Measurements from ENCODE around the gene RPS27A.
A peak's percentile ranks its signal among the peaks of the same experiment; 100 is the strongest.
"Not testable (repeated sequence)": the region's sequence is repeated elsewhere in the genome, so short reads cannot be mapped to it uniquely, and the experiment has no call there.

Gene RPS27A

GRCh38 chr2:55239656-55240222, 7.3 kb downstream of the RPS27A start:
- DNase-seq: peak; percentile 25

- DNase-seq: not testable (repeated sequence)
Measured at GRCh38 chr2:55241582-55241981, 9.1 kb downstream of the RPS27A start.

- DNase-seq: no peak
Measured at GRCh38 chr2:55242617-55243016, 10.1 kb downstream of the RPS27A start.

GRCh38 chr2:55245411-55245810, 12.9 kb downstream of the RPS27A start:
- DNase-seq: no peak

GRCh38 chr2:55247025-55247424, 14.5 kb downstream of the RPS27A start:
- no peak for DNase-seq

- DNase-seq: no peak
Measured at GRCh38 chr2:55252832-55253231, 20.3 kb downstream of the RPS27A start.

- DNase-seq: not testable (repeated sequence)
Measured at GRCh38 chr2:55259586-55259985, 27.1 kb downstream of the RPS27A start.

GRCh38 chr2:55268288-55268906, 35.9 kb downstream of the RPS27A start:
- no peak for DNase-seq

GRCh38 chr2:55268907-55269644, 36.6 kb downstream of the RPS27A start, which contains the start of gene MTIF2:
TSS of gene MTIF2 (minus strand) at chr2:55269231. CDS start at chr2:55263858, 5,373 bp downstream.
- peak; percentile 86 for DNase-seq

GRCh38 chr2:55269645-55269990, 37.1 kb downstream of the RPS27A start:
- DNase-seq: no peak

- DNase-seq: not testable (repeated sequence)
Measured at GRCh38 chr2:55274346-55274745, 41.9 kb downstream of the RPS27A start.

GRCh38 chr2:55277310-55277709, 44.8 kb downstream of the RPS27A start:
- no peak for DNase-seq

- not testable (repeated sequence) for DNase-seq
Measured at GRCh38 chr2:55279214-55279835, 46.8 kb downstream of the RPS27A start.

GRCh38 chr2:55279859-55280424, 47.5 kb downstream of the RPS27A start:
- DNase-seq: not testable (repeated sequence)

GRCh38 chr2:55280851-55281546, 48.5 kb downstream of the RPS27A start:
- DNase-seq: not testable (repeated sequence)

GRCh38 chr2:55282110-55282917, 49.8 kb downstream of the RPS27A start:
- no peak for DNase-seq

- no peak for DNase-seq
Measured at GRCh38 chr2:55283083-55283482, 50.6 kb downstream of the RPS27A start.

All from NCI-H2081 treated with DMSO at 0.1 percent for 48 hours (cell line).